ENCODE measurements around the gene FBLIM1.
A peak's percentile ranks its signal among the peaks of the same experiment; 100 is the strongest.

Gene FBLIM1

GRCh38 chr1:15748690-15749398, 9.8 kb upstream of the FBLIM1 start:
- no peak for FAIRE-seq

GRCh38 chr1:15749399-15750291, 8.9 kb upstream of the FBLIM1 start:
- no peak for FAIRE-seq

- FAIRE-seq = no peak
These were observed 7.7 kb upstream of the FBLIM1 start for GRCh38 chr1:15750924-15751323.

GRCh38 chr1:15751717-15752116, 6.9 kb upstream of the FBLIM1 start:
- no peak for FAIRE-seq

- FAIRE-seq = no peak
These were observed 4.8 kb upstream of the FBLIM1 start for GRCh38 chr1:15753776-15754175.

GRCh38 chr1:15755021-15755645, 3.5 kb upstream of the FBLIM1 start:
- no peak for FAIRE-seq

GRCh38 chr1:15755646-15756040, 3.0 kb upstream of the FBLIM1 start:
- FAIRE-seq = no peak

- no peak for FAIRE-seq
These were observed 2.2 kb upstream of the FBLIM1 start for GRCh38 chr1:15756143-15757015.

GRCh38 chr1:15757016-15757543, 1.5 kb upstream of the FBLIM1 start:
- FAIRE-seq = no peak

GRCh38 chr1:15757575-15758342, 836 bp upstream of the FBLIM1 start:
- no peak for FAIRE-seq

- no peak for FAIRE-seq
These were observed 512 bp downstream of the FBLIM1 start for GRCh38 chr1:15758953-15759661.

- FAIRE-seq = no peak
These were observed 2.1 kb downstream of the FBLIM1 start for GRCh38 chr1:15760520-15761211.

GRCh38 chr1:15761366-15762128, 3.0 kb downstream of the FBLIM1 start:
- FAIRE-seq = peak; percentile 13

GRCh38 chr1:15762546-15762945, 4.0 kb downstream of the FBLIM1 start:
- no peak for FAIRE-seq

GRCh38 chr1:15764269-15764764, 5.7 kb downstream of the FBLIM1 start:
- FAIRE-seq = no peak

GRCh38 chr1:15764890-15765289, 6.3 kb downstream of the FBLIM1 start:
- no peak for FAIRE-seq

- no peak for FAIRE-seq
These were observed 7.0 kb downstream of the FBLIM1 start for GRCh38 chr1:15765495-15766194.

GRCh38 chr1:15767941-15768340, 9.3 kb downstream of the FBLIM1 start:
- no peak for FAIRE-seq

GRCh38 chr1:15768388-15768787, 9.8 kb downstream of the FBLIM1 start:
- FAIRE-seq = no peak

All from G401.6 (cell line).